ENCODE data around the gene BOD1L2.

Gene BOD1L2
- total RNA-seq: 0 reads per million in 3 experiments

DNA sequence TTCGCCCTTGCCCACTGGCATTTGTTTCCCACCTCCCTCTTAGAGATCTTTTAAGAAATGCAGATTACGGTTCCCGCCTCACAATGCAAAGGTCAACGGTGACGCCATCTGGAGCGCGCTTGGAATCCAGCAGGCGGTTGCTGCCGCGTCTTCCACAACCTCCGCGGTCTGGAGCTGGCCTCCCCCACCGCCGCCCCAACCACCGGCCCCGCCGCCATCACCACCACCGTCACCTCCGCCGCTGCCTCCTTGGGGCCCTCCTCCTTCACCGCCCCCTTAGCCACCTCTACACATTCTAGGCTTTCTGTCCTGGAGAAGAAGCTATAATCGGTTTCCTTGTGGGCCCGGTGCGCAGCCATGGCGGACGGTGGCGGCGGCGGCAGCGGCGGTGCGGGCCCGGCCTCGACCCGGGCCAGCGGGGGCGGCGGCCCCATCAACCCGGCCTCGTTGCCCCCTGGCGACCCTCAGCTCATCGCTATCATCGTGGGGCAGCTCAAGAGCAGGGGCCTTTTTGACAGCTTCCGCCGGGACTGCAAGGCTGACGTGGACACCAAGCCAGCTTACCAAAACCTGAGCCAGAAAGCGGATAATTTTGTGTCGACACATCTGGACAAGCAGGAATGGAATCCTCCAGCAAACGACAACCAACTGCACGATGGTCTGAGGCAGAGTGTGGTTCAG, at the start of gene BOD1L2:
TSS of gene BOD1L2 (plus strand) at position 132 of the 681 bp plus-strand sequence. CDS start at position 358, 226 bp downstream.
- no peak for DNase-seq

DNA sequence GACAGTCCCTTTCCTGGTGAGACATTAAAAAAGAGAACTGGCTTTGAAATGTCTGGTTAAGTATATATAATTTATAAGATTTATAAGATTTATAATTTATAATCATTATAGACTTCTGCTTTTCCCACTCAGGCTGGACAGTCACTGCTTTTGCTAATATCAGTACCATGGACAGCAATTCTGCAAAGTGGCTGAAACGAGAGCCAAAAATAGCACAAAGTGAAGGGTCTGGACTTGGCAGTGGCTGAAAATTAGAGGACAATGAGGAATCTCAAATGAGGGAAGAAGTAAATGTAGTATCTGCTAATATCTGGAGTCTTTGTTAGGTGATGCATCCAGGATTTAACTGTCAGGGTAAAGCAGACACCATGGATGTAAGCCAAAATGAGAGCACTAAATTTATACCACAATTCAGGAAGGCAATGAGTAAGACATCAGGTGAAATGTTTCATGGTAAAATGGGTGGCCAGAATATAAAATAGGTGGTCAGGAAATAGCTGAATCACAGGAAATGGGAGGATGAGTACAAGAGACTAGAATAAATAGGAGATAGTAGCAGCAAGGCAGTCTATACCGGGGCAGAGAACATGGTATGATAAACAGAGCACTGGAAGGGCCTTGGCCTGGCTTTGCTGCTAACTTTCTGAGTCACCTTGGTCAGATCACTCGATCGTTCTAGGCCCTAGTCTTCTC, 39.6 kb upstream of the BOD1L2 start:
- DNase-seq: no peak

DNA sequence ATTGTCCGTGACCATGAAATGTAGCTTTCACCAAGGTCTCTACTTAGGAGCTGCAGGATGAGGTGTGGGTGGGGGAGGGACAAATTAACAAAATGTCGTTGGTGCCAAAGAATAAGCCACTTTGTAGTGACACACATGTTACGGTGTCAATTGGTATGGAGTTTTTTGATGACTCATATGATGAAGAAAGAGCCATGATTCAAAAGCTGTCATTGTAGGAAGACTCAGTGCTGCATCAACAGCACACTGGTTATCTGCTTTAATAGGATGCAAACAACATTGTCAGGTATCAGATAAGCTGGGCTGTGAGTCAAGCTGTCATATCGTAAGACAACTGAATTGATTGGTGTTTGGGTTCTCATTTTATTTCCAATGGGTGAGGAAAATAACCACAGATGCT, 36.6 kb upstream of the BOD1L2 start:
- no peak for DNase-seq

DNA sequence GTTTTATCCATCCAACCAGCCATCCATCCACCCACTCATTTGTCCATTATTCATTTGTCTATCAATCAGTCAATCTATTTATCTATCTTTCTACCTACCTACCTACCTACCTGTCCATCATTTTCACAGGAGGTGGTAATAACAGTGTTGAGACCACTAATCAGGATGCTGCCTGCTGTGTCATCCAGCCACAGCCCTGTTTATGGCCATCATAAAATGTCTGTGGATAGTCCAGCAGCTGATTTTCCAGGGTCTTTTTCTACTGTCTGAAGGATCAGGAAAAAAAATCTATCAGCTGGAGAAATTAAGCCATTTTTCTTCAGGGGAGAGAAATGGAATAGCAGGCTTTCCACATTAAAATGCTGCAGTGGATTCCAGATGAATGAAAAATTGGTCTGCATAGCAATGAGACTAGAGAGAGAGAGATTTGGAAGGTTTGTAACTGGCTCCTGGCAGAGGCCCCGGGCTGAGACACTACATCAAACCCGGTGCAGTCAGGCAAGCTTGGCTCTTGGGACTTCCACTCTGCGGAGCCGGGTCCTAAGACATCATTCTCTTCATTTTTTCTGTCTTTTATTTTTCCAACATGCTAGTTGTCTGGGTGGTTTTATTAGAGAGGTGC, 33.0 kb upstream of the BOD1L2 start:
- no peak for DNase-seq

DNA sequence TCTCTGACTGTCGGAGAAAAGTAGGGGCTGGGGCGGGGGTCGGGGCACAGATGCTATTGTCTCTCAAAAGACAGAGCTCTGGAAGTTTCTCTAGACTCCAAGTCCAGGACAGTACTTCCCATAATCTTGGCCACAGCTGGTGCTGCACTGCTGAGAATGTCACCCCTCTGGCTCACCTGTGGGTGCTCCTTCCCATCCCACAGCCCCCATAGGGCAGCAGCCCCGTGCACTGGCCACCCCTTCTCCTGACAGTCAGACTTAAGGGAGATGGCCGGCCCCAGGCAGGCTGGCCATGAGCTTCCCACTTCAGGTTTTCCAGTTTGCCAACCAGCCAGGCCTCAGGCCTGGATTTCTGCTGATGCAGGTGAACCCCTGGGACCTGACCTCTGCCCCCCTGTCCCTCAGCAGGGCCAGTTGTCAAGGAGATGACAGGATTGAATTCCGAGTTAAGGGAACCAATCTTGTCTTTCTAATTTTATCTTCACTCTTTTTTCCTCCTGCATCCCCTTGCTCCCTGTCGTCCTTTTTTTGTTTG, 30.2 kb upstream of the BOD1L2 start:
- no peak for DNase-seq

DNA sequence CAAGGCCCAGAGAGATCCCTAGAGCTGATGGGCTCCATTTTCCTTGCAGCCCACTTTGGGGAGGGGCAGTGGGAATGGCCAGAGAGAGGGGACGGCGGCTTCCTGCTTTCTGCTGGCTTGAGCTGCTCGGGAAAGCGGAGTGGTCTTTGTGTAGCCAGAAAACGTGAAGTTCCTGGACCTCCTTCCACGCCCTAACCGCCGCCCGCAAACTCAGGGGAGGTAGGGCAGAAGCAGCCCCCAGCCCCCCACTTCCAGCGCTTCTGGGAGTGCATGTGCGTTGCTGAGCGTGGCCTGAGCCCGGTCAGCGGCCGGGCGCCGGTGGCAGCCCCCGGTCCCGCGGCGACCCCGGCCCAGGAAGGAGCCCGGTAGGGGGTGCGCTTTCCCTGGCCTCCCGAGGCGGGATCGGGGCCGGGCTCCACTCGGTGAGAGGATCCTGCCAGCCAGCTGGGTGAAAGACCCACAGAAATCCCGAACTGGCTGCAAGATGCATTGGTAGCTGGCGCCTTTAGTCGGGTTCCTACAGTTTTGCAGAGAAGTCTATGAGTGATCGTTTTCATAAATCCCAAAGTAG, 25.3 kb upstream of the BOD1L2 start:
- DNase-seq: no peak

DNA sequence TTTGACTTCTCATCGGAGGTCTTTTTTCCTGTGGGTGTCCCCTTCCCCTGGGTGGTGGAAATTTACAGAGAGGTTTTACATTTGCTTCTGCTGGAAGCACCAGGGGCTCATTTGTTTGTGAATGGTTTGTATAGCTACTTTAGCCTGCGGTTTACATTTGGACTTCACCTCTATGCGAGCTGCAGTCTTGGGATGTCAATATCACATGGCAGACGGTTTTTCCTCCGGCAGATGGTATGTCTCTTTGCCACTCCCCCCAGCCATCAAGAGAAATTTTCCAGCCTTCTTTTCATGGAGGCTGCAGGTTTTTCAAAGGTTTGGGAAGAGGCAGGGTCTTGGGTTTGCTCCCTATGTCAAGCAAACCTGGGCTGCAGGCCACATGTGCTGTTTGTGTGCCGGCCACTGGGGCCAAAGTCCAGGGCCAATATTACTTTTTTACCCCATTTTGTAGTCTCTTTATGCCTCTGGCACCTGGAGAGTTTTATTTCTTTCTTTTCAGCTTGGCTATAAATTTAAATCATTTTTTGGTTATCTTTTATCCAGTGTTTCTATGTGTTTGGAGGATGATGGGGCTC, 23.9 kb upstream of the BOD1L2 start:
- DNase-seq: no peak

DNA sequence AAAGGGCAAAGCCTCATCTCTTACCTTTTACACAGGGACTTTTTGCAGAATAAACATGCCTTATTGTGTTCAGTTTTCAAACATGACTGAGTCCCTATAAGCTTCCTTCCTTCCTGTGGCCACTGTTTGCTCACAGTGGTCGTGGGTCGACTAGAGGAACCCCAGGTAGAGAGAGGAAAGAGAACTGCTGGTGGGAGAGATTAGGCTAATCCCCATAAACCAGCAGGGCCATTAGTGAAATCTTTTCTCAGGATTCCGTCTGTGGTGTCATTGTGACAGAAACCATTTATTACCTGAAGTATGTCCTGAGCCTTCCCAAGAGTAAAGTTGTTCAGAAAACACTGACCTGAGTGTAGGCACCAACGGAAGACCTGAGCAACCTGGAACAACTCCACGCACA, 21.3 kb upstream of the BOD1L2 start:
- no peak for DNase-seq

DNA sequence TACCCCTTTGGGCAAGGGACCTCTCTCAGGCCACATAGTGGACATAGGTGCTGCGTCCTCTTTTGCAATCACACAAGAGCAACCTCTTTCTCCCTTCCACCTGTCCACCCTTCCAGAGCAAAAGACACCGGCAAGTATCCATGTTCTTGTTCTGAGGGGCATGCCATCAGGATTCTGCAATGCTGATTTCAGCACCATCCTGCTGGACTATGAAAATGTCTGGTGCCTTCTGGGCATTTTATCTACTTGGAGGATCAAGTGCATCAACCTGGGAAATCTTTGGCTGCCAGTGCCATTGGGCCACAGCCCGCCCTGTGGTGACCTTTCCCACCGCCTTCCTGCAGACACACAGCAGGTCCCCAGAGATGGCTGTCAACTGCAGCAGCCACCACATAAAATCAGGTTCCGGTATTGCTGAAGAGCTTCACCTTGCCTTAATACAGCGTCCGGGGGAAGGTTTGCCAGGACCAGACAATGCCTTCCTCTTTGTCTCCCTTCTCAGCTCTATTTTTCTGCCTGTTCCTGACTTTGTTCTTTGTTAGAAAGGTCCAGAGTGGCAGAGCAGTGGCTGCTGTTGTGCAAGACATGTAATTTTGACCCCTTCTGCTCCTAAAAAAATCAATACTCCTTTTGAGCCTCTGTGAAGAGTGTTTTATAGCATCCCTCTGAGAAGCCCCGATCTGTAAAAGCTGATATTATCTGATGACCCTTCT, 18.5 kb upstream of the BOD1L2 start:
- no peak for DNase-seq

DNA sequence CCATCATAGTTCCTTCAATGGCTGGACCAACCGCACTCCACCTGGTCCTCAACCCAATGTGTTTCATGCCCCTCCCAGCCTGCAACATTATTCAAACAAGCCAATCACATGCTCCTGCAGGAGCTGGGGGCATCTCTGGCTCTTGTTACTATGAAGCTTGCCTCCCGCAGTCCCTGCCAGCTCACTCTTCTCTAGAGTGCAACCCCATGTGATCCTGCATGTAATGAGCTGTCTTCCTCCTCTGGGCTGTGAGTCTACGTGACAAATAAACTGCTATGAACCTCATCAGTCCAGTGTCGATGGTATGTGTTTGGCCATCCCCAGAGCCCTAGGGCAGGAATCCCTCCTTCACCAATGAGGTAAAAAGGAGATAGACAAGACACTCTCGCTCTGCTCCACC, 15.8 kb upstream of the BOD1L2 start:
- no peak for DNase-seq

DNA sequence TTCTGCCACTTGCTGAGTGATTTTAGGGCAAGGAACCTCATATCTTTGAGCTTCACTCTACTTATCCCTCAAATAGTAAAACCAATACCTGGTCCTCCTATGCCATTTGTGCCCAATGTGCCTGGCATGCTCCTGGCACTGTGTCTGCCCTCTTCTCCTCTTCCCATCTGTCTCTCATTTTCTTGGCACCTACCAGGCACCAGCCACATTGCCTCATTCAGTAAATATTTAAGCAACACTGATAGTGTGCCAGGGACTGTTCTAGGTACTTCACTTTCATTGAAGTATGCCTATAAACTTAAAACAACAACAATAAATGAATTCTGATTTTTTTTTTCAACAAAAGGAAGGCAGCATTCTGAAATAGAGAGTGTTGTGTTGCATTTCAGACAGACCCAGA, 15.1 kb upstream of the BOD1L2 start:
- no peak for DNase-seq

DNA sequence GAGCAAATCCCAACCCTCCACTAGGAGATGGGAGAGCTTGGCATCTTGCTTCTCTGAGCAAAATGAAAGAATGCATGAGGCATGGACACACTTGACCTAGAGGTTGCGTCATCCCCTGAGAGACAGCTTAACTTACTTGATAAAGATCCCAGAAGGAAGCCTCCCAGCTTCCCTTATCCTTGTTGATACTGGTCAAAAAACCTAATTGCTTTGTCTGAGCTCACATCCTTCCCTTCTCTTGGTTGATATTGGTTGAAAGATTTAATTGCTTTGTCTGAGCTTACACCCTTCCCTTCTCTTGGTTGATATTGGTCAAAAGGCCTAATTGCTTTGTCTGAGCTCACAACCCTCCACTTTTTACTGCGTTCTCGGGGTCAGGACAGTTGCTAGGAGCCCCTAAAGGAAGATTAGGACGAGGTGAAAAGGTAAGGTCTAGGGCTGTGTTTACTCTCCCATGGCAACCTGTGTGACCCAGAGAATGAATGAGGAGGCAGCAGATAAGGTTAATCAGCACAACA, 12.2 kb upstream of the BOD1L2 start:
- DNase-seq: no peak

DNA sequence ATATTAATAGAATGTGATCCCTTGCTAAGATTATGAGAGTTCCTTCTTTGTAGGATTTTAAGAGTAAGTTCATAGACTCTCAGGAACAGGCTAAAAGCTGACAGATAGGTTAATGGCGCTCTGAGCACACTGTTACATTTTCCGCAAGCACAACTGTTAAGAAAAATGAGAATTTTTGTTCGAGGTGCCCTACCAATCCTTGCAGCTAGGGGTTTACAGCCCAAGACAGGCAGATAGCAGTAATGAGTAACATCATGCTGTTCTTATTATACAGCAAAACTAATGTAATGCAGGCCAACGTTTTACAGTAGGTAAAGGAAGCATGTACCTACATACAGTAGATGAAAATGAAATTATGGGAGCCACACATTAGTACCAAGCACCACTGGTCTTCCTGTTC, 11.2 kb upstream of the BOD1L2 start:
- DNase-seq: no peak

DNA sequence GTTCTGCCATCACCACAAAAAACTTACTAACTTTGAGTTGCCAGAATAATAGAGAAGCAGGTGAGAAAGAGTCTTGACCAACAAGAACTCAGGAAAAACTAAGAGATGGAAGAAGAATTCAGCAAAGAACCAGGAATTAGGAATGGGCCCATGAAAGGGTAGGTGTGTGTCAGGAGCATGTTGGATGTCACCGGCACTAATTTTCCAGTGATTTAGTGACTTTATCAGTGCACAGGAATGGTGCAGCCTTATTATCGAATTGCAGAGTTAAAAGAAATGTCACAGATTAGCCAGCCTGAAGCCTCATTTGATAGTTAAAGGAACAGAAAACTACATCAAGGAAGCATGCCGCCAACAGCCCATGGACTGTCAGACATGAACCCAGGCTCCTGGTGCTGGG, 9.0 kb upstream of the BOD1L2 start:
- no peak for DNase-seq

DNA sequence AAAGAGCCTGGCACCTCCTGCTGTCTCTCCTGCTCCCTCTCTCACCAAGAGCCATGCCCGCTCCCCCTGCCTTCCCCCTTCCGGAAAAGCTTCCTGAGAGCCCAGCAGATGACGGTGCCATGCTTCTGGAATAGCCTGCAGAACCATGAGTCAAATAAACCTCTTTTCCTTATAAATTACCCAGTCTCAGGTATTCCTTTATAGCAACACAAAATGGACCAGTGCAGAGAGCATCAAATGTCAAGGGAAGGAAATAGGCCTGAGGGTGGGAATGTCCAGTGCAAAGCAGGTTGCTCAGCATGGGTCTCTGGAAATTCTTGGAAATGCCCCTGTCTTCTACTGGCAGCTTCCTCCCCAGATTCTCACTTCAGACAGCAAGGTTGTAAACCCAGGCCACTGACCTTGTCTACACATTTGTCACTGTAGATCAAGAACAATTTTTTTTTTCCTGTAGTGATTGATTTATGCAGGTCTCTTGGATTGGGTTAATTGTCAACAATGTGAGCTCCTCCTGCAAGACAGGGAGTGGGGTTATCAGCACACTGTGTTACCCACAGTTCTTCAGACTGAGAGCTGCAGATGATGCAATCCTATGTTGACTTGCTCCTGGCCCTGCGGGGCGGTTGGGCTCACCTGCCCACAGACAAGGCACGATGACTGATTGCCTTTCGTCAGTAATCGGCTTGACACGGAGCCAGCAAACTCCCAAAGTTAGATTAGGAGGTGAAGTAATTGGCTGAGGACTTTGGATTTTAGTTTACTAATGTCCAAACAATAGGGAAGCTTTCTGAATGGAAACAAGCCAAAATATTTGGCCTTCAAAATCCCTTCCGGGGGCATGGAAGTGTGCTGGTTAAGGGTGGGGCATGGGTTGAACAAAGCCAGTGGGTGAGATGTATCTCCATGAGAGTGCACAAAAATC, 5.4 kb upstream of the BOD1L2 start:
- no peak for DNase-seq

DNA sequence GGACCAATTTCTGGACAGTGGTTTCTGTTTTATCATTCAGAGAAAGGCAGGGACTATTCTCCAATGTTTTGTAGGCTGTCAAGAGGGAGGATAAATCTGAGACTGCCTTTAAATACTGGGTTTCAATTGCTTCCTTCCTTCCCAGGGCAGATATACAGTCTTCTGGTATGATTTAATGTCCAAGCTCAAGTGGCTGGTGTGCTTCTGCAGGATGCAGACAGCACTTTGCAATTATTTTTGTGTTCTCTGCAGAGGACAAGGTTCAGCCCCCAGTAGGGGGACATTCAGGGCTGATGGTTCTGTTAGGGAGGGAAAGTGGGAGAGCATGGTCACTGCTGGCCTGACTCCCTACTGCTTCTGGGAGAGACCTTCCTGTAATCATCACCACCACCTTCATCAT, 4.6 kb upstream of the BOD1L2 start:
- no peak for DNase-seq

DNA sequence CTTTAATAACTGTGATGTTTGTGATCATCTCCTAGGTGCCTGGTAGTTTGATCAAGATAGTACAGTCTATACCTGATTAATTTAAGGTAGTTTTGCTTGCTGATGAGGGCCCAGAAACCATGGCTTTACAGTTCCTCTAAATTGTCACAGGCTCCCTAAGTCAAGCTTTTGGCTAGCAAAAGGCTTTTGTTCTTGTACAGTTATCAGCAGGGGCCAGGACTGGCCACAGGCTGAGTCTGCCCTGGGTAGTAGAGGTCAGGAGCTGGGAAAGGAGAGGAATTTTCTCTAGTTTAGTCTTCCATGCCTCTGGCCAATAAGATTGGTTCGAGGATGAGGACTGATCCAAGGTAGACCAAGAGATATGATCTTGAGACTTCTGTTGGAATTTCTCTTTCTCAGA, 3.6 kb upstream of the BOD1L2 start:
- DNase-seq: no peak

DNA sequence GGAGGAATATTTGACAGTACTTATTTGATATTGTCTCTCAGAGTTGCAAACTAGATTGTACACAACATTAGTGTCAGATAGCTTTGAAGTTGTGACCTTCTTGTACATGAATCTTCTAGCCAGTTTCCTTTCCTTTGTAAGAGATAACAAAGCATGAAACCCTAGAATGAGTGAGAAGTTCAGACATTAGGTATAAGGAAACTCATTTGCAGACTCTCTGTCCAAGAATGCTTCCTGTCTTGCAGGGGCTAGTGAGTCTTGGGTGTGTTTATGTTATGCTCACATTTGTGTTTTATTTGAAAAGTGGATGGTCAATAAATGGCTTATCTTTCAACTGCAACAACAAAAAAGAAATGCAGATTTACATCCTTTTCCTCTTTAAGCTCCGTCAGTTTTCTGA, 1.4 kb downstream of the BOD1L2 start:
- no peak for DNase-seq

DNA sequence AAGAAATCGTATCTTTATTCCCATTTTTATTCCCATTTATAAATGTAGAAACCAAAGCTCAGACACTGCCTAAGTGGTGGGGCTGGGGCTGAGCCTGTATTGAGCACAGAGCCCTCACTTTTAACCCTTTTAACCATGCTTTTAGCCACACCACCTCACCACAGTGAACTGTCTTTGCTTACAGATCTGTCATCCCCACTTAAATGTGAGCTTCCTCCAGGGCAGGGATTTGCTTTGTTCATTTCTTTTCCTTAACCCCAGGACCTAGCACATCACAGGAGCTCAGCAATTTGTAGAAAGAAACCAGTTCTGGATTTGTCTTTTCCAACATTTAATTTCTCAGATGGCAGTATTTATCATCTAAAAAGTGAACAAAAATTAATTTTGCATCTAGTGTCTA, 2.2 kb downstream of the BOD1L2 start:
- DNase-seq: no peak

DNA sequence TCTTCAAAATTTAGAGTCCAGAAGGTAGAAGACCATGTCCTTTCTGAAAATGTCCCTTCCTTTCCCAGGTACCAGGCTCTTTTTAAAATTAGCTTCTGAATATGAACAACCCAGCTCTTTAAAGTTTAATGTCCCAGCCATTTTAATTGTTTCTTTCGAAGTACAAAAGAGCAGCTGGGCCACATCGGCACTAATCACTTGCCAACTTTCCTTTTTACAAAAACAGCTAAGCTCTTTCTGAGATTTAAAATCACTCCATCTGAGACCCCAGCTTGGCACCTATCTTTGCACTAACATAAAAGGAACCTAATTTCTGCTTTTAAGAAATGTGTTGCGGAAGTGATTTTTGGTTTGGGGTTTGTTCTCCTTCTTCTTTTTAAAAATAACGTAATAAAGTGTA, 2.6 kb downstream of the BOD1L2 start:
- DNase-seq: no peak

DNA sequence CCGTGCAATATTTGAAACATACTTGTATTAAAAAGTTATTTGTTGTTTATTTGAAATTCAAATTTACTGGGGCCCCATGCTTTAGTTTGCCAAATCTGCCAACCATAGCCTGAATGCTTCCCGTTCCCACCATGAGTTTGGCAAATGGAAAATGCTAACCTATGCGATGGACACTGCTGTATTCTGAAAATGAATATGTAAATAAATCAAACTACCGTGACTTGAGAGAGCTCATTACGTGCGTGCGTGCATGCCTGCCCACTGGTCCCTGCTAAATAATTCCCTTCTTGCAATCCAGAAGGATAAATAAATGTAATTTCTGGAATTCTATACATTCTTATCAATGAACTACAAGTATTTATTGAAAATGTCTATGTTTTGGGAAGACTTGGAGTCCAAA, 3.2 kb downstream of the BOD1L2 start:
- DNase-seq: no peak

Data from central memory CD4-positive, alpha-beta T cell (primary cell).